ENCODE measurements around the gene EIF4E.

The EIF4E gene

GRCh38 chr4:98950925-98951324 is 22.0 kb upstream of the EIF4E start:
- Histone ChIP-seq H3K18ac (ENCODE audit: low read depth in 1 of 2, low read length in 2 of 2) (no peak overlapping the region), H3K4me3 (ENCODE audit: insufficient read depth in 1 of 2, low read depth in 1 of 2, low read length in 2 of 2) (no peak overlapping the region), H3K23ac (ENCODE audit: low read length in 2 of 2) (no peak overlapping the region), H3K4me1 (ENCODE audit: control insufficient read depth, insufficient read depth, low read depth, low read length) (no peaks in the 10 kb centered on the region), H4K8ac (ENCODE audit: low read length) (no peak overlapping the region), H2BK120ac (ENCODE audit: low read depth, low read length) (no peak overlapping the region), H3K27me3 (ENCODE audit: control insufficient read depth in 1 of 2, insufficient read depth in 1 of 2, low read length in 2 of 2) (no peaks in the 10 kb centered on the region), H2AFZ (ENCODE audit: low read depth, low read length) (no peak overlapping the region), H3K14ac (ENCODE audit: low read length in 2 of 2) (no peak overlapping the region), H3K9ac (ENCODE audit: low read length) (no peak overlapping the region), H3K9me3 (ENCODE audit: control insufficient read depth, low read length) (no peaks in the 10 kb centered on the region), H2BK5ac (ENCODE audit: low read depth, low read length, poor library complexity, severe bottlenecking) (no peak overlapping the region), H4K91ac (ENCODE audit: low read length) (no peak overlapping the region), H3K36me3 (ENCODE audit: control insufficient read depth in 1 of 2, insufficient read depth in 2 of 2, low read depth in 1 of 2, low read length in 2 of 2) (no peaks in the 10 kb centered on the region), H3K4ac (ENCODE audit: low read depth in 1 of 2, low read length in 2 of 2) (no peak overlapping the region), H3K79me1 (replicated peaks; ENCODE audit: low read length, poor library complexity, severe bottlenecking) (no peaks in the 10 kb centered on the region), H2AK5ac (ENCODE audit: low read length, severe bottlenecking) (no peak overlapping the region), H2BK15ac (ENCODE audit: low read depth, poor library complexity, severe bottlenecking) (no peak overlapping the region), H3K27ac (ENCODE audit: low read length, poor library complexity, severe bottlenecking) (no peak overlapping the region), H2BK12ac (ENCODE audit: low read length in 2 of 2) (no peak overlapping the region), H3K4me2 (ENCODE audit: low read length, poor library complexity, severe bottlenecking) (no peak overlapping the region)
- 90% methylated on average over 1 of the region's 1 CpG for WGBS
- no peak for DNase-seq

DNA sequence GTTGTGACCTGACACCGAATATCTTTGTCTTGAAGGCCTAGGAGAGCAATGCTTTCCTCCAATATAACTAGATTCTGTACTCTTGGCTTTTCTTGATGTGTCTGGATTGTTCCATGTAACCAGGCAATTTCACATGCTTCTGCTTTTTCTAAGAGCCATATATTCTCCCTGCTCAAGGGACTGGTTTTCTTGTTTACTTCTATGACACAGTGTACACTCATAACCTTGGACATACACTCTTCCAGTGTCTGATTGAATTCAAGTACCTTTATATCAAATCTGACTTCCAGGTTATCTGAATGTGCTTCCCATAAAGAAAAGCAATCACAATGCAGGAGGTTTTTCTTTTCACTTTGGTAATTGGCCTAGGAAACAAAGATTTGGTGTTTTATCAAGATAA is 17.4 kb upstream of the EIF4E start:
- H4K8ac ChIP-seq (ENCODE audit: low read length), result no peak overlapping the region
- 100% methylated on average over 1 of the region's 1 CpG for WGBS
- H2AFZ ChIP-seq (ENCODE audit: low read depth, low read length), result no peak overlapping the region
- no peak overlapping the region for H4K91ac ChIP-seq (ENCODE audit: low read length)
- no peak overlapping the region for H3K23ac ChIP-seq (ENCODE audit: low read length in 2 of 2)
- no peak overlapping the region for H3K4ac ChIP-seq (ENCODE audit: low read depth in 1 of 2, low read length in 2 of 2)
- H3K27me3 ChIP-seq (ENCODE audit: control insufficient read depth in 1 of 2, insufficient read depth in 1 of 2, low read length in 2 of 2), result no peaks in the 10 kb centered on the region
- no peaks in the 10 kb centered on the region for H3K79me1 ChIP-seq (replicated peaks; ENCODE audit: low read length, poor library complexity, severe bottlenecking)
- no peak overlapping the region for H3K27ac ChIP-seq (ENCODE audit: low read length, poor library complexity, severe bottlenecking)
- H3K14ac ChIP-seq (ENCODE audit: low read length in 2 of 2), result no peak overlapping the region
- H2BK15ac ChIP-seq (ENCODE audit: low read depth, poor library complexity, severe bottlenecking), result no peak overlapping the region
- no peaks in the 10 kb centered on the region for H3K9me3 ChIP-seq (ENCODE audit: control insufficient read depth, low read length)
- H3K9ac ChIP-seq (ENCODE audit: low read length), result no peak overlapping the region
- H3K36me3 ChIP-seq (ENCODE audit: control insufficient read depth in 1 of 2, insufficient read depth in 2 of 2, low read depth in 1 of 2, low read length in 2 of 2), result no peaks in the 10 kb centered on the region
- no peaks in the 10 kb centered on the region for H3K4me1 ChIP-seq (ENCODE audit: control insufficient read depth, insufficient read depth, low read depth, low read length)
- no peak for DNase-seq
- no peak overlapping the region for H3K4me3 ChIP-seq (ENCODE audit: insufficient read depth in 1 of 2, low read depth in 1 of 2, low read length in 2 of 2)
- no peak overlapping the region for H2BK5ac ChIP-seq (ENCODE audit: low read depth, low read length, poor library complexity, severe bottlenecking)
- no peak overlapping the region for H2BK120ac ChIP-seq (ENCODE audit: low read depth, low read length)
- no peak overlapping the region for H3K4me2 ChIP-seq (ENCODE audit: low read length, poor library complexity, severe bottlenecking)
- no peak overlapping the region for H3K18ac ChIP-seq (ENCODE audit: low read depth in 1 of 2, low read length in 2 of 2)
- no peak overlapping the region for H2BK12ac ChIP-seq (ENCODE audit: low read length in 2 of 2)
- H2AK5ac ChIP-seq (ENCODE audit: low read length, severe bottlenecking), result no peak overlapping the region

- H3K36me3 ChIP-seq (ENCODE audit: control insufficient read depth in 1 of 2, insufficient read depth in 2 of 2, low read depth in 1 of 2, low read length in 2 of 2), result no peaks in the 10 kb centered on the region
- no peak overlapping the region for H2BK12ac ChIP-seq (ENCODE audit: low read length in 2 of 2)
- WGBS, result 91% methylated on average over 1 of the region's 2 CpGs
- no peak overlapping the region for H3K18ac ChIP-seq (ENCODE audit: low read depth in 1 of 2, low read length in 2 of 2)
- H3K79me1 ChIP-seq (replicated peaks; ENCODE audit: low read length, poor library complexity, severe bottlenecking), result no peaks in the 10 kb centered on the region
- H3K14ac ChIP-seq (ENCODE audit: low read length in 2 of 2), result no peak overlapping the region
- H2AK5ac ChIP-seq (ENCODE audit: low read length, severe bottlenecking), result no peak overlapping the region
- no peak overlapping the region for H2BK5ac ChIP-seq (ENCODE audit: low read depth, low read length, poor library complexity, severe bottlenecking)
- H2AFZ ChIP-seq (ENCODE audit: low read depth, low read length), result no peak overlapping the region
- no peak overlapping the region for H4K91ac ChIP-seq (ENCODE audit: low read length)
- no peak overlapping the region for H3K27ac ChIP-seq (ENCODE audit: low read length, poor library complexity, severe bottlenecking)
- H3K9ac ChIP-seq (ENCODE audit: low read length), result no peak overlapping the region
- H3K4me1 ChIP-seq (ENCODE audit: control insufficient read depth, insufficient read depth, low read depth, low read length), result no peaks in the 10 kb centered on the region
- H4K8ac ChIP-seq (ENCODE audit: low read length), result no peak overlapping the region
- H2BK120ac ChIP-seq (ENCODE audit: low read depth, low read length), result no peak overlapping the region
- no peak overlapping the region for H3K4ac ChIP-seq (ENCODE audit: low read depth in 1 of 2, low read length in 2 of 2)
- no peak for DNase-seq
- H3K9me3 ChIP-seq (ENCODE audit: control insufficient read depth, low read length), result no peaks in the 10 kb centered on the region
- no peak overlapping the region for H3K23ac ChIP-seq (ENCODE audit: low read length in 2 of 2)
- H2BK15ac ChIP-seq (ENCODE audit: low read depth, poor library complexity, severe bottlenecking), result no peak overlapping the region
- H3K27me3 ChIP-seq (ENCODE audit: control insufficient read depth in 1 of 2, insufficient read depth in 1 of 2, low read length in 2 of 2), result no peaks in the 10 kb centered on the region
- no peak overlapping the region for H3K4me3 ChIP-seq (ENCODE audit: insufficient read depth in 1 of 2, low read depth in 1 of 2, low read length in 2 of 2)
- H3K4me2 ChIP-seq (ENCODE audit: low read length, poor library complexity, severe bottlenecking), result no peak overlapping the region
These were observed 16.4 kb upstream of the EIF4E start for GRCh38 chr4:98945297-98945850.

- no peak overlapping the region for H3K4me2 ChIP-seq (ENCODE audit: low read length, poor library complexity, severe bottlenecking)
- no peak overlapping the region for H2AFZ ChIP-seq (ENCODE audit: low read depth, low read length)
- no peaks in the 10 kb centered on the region for H3K9me3 ChIP-seq (ENCODE audit: control insufficient read depth, low read length)
- no peak overlapping the region for H3K4me3 ChIP-seq (ENCODE audit: insufficient read depth in 1 of 2, low read depth in 1 of 2, low read length in 2 of 2)
- 12% methylated on average over 1 of the region's 2 CpGs for WGBS
- H3K36me3 ChIP-seq (ENCODE audit: control insufficient read depth in 1 of 2, insufficient read depth in 2 of 2, low read depth in 1 of 2, low read length in 2 of 2), result no peaks in the 10 kb centered on the region
- no peaks in the 10 kb centered on the region for H3K79me1 ChIP-seq (replicated peaks; ENCODE audit: low read length, poor library complexity, severe bottlenecking)
- no peak overlapping the region for H2BK120ac ChIP-seq (ENCODE audit: low read depth, low read length)
- H2BK5ac ChIP-seq (ENCODE audit: low read depth, low read length, poor library complexity, severe bottlenecking), result no peak overlapping the region
- no peak overlapping the region for H2AK5ac ChIP-seq (ENCODE audit: low read length, severe bottlenecking)
- no peak overlapping the region for H3K23ac ChIP-seq (ENCODE audit: low read length in 2 of 2)
- H3K27ac ChIP-seq (ENCODE audit: low read length, poor library complexity, severe bottlenecking), result no peak overlapping the region
- no peak overlapping the region for H3K14ac ChIP-seq (ENCODE audit: low read length in 2 of 2)
- H3K4ac ChIP-seq (ENCODE audit: low read depth in 1 of 2, low read length in 2 of 2), result no peak overlapping the region
- H4K8ac ChIP-seq (ENCODE audit: low read length), result no peak overlapping the region
- peaks cover 1% of the 10 kb centered on the region for H3K4me1 ChIP-seq (ENCODE audit: control insufficient read depth, insufficient read depth, low read depth, low read length)
- peak overlapping the region; percentile 18 for H3K9ac ChIP-seq (ENCODE audit: low read length)
- no peak overlapping the region for H2BK15ac ChIP-seq (ENCODE audit: low read depth, poor library complexity, severe bottlenecking)
- peak; percentile 76 for DNase-seq
- no peak overlapping the region for H2BK12ac ChIP-seq (ENCODE audit: low read length in 2 of 2)
- H4K91ac ChIP-seq (ENCODE audit: low read length), result no peak overlapping the region
- H3K18ac ChIP-seq (ENCODE audit: low read depth in 1 of 2, low read length in 2 of 2), result no peak overlapping the region
- no peaks in the 10 kb centered on the region for H3K27me3 ChIP-seq (ENCODE audit: control insufficient read depth in 1 of 2, insufficient read depth in 1 of 2, low read length in 2 of 2)
These were observed 11.0 kb upstream of the EIF4E start for GRCh38 chr4:98939892-98940298.
